ENCODE data around the gene DISC1. TPM values are rescaled to one million over a fixed set of nuclear protein-coding genes. Genes with fewer than 3 reads are reported as not detected.

The DISC1 gene
- total RNA-seq, 1 donor from 2014 or later: 13.6 TPM

DNA sequence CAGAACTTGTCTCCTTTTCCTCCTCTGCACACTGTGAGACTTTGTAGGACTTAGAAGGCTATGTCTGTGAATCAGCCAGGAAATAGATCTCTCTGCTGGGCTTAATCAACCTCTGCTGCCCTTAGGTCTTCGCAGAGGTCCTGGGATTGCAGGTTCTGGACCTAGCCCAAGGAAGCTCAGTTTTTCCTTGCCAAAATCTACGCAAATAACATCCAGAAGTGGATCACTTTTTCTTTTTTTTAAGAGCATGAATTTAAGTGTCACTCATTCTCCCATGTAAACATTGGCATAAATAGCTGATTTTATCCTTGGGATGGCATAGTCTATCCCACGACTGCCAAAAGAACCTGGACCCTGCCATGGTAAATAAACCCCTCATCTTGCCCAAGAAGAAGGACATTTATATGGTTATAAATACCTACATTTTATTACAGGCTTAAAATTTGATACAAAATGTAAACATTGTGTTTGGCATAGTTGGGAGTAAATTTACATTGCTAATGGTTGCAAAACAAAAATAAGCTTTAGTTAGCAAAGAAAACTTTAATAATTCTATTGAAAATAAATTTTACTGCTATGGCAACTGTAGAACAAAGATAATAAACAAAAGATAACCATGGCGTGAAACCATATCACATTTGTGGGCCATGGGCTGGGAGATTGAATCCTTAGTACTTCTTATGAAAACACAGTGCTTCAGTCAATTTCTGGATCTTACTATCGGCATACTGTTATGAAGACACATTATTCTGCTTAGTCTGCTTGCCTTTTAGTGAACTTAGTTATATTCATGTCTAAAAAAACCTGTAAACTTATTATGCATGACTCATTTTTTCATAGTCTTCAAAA, 24.5 kb upstream of the DISC1 start:
- Histone ChIP-seq H3K4me1 (peaks cover 27% of the 10 kb centered on the region), H3K36me3 (no peaks in the 10 kb centered on the region), H3K4me3 (no peak overlapping the region), H3K9me3 (no peaks in the 10 kb centered on the region), H3K27ac (no peak overlapping the region), H3K27me3 (ENCODE audit: low read depth) (no peaks in the 10 kb centered on the region)
- TF ChIP-seq CTCF (IDR thresholded peaks at IDR 0.05): no peak
- intact Hi-C loops (cut with DNase I): loop anchor here (10.0 kb wide), 1 partner anchor 247 kb away; no protein-coding TSS in a partner anchor
- DNase-seq: no peak
- ATAC-seq: no peak

DNA sequence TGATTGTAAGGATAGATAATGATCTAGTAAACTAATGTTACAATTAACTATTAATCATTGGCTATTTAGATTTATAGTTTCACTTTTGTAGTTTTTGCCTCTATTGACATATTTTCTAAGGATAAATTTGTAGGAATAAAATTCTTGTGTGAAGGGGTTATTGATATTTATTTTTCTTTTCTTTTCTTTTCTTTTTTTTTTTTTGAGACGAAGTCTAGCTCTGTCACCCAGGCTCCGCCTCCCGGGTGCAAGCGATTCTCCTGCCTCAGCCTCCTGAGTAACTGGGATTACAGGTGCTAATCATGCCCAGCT, 24.0 kb upstream of the DISC1 start:
- ATAC-seq (no peak), DNase-seq (no peak)
- no peaks in the 10 kb centered on the region for H3K36me3 ChIP-seq
- H3K27me3 ChIP-seq (ENCODE audit: low read depth): no peaks in the 10 kb centered on the region
- no peak overlapping the region for H3K27ac ChIP-seq
- intact Hi-C loops (cut with DNase I): loop anchor here (10.0 kb wide), 1 partner anchor 248 kb away; no protein-coding TSS in a partner anchor
- no peaks in the 10 kb centered on the region for H3K9me3 ChIP-seq
- peaks cover 27% of the 10 kb centered on the region for H3K4me1 ChIP-seq
- H3K4me3 ChIP-seq: no peak overlapping the region
- no peak for TF ChIP-seq CTCF (IDR thresholded peaks at IDR 0.05)

DNA sequence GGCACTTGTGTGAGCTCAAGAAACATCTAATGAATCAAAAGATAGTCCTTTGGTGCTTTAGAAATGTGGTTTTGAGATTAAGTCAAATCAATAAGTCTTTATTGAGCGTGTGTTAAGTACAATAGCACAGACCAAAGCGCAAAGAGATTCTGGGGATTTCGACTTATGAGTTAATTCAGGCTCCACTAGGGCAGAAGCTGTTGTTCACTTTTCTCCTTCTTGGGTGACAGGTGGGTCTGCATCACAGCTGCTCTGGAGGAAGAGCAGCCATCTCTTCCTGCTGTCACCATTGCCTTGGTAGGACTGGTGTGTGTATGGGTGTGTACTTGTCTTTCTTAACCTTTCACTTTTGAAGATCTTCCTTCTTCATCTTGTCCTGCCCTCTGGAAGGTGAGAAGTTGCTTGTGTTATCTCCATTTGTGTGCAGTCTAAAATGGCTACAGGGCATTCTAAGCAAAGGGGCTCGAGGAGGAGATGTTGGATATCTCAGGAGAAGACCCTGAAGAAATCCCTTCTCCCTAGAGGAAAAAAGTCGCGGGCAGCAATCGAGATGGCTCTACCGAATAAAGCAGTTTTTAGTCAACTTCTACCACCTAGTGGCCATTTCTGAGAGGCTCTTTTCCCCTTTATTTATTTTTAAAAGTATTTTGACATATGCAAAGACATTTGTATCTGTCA, 22.9 kb upstream of the DISC1 start:
- no peak overlapping the region for H3K27ac ChIP-seq
- H3K4me1 ChIP-seq: peaks cover 27% of the 10 kb centered on the region
- no peaks in the 10 kb centered on the region for H3K27me3 ChIP-seq (ENCODE audit: low read depth)
- intact Hi-C loops (cut with DNase I): loop anchor here (10.0 kb wide), 1 partner anchor 249 kb away; no protein-coding TSS in a partner anchor
- no peaks in the 10 kb centered on the region for H3K36me3 ChIP-seq
- ATAC-seq (peak; percentile 55 to 87), DNase-seq (no peak)
- peak overlapping the region; percentile 50 for H3K4me3 ChIP-seq
- no peaks in the 10 kb centered on the region for H3K9me3 ChIP-seq
- peak; percentile 83 for TF ChIP-seq CTCF (IDR thresholded peaks at IDR 0.05)

DNA sequence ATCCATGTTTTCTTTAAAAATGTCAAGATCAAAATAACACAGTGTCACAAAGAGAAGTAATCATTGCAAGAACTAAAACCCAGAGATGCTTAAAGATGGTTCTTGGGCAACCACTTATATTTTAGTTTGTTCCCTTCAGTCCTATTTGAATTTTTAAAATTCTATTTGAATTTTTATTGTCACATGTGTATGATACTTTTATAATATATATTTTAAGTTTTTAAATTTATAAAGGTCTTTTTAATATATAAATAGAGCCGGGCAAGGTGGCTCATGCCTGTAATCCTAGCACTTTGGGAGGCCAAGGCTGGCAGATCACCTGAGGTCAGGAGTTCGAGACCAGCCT, 22.3 kb upstream of the DISC1 start:
- H3K4me3 ChIP-seq: peak overlapping the region; percentile 50
- intact Hi-C loops (cut with DNase I): loop anchor here (10.0 kb wide), 1 partner anchor 249 kb away; no protein-coding TSS in a partner anchor
- no peak for ATAC-seq
- no peak for TF ChIP-seq CTCF (IDR thresholded peaks at IDR 0.05)
- H3K27me3 ChIP-seq (ENCODE audit: low read depth): no peaks in the 10 kb centered on the region
- DNase-seq: no peak
- H3K9me3 ChIP-seq: no peaks in the 10 kb centered on the region
- H3K27ac ChIP-seq: no peak overlapping the region
- no peaks in the 10 kb centered on the region for H3K36me3 ChIP-seq
- H3K4me1 ChIP-seq: peaks cover 27% of the 10 kb centered on the region

DNA sequence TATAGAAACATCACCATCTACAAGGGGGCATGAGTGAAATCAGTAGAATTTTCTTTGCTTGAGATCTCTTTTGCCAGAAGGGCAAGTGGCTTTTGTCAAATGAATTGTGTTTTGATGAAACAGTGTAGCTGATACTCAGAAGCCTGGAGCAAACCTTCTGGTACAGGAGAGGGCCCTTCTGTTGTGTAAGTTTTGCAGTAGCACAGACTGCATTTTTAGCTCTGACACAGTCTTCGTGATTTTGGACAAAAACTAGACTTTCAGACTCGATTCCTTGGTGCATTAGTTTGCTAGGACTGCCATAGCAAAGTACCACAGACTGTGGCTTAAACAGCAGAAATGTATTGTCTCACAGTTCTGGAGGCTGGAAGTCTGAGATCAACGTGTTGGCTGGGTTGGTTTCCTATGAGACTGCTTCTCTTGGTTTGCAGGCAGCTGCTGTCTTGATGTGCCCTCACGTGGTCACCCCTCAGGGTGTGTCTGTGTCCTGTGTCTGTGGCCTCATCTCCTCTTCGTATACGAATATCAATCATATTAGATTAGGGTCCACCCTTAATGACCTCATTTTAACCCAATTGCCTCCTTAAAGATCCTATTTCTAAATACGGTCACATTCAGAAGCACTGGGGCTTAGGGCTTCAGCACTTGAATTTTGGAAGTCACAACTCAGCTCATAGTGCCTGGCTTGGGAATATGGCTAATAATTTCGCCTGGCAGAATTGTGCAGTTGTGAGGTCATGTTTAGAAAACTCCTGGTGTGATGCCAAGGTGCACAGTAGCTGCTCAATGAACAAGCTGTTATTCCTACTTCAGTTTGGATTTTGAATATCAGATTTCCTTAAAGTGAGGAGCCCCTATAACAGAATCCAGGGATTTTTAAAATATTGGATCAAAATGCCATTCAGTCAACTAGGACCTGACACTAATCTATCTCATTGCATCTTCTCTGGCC, 21.2 kb upstream of the DISC1 start:
- Histone ChIP-seq H3K27me3 (ENCODE audit: low read depth) (no peaks in the 10 kb centered on the region), H3K4me1 (peaks cover 25% of the 10 kb centered on the region), H3K27ac (no peak overlapping the region), H3K9me3 (no peaks in the 10 kb centered on the region), H3K36me3 (no peaks in the 10 kb centered on the region), H3K4me3 (no peak overlapping the region)
- DNase-seq (no peak), ATAC-seq (peak in 1 of 2 donors; percentile 49)
- intact Hi-C loops (cut with DNase I): loop anchor here (10.0 kb wide), 1 partner anchor 251 kb away; no protein-coding TSS in a partner anchor
- TF ChIP-seq CTCF (IDR thresholded peaks at IDR 0.05): no peak

All from lower lobe of right lung (tissue), 2 donors.